Right hindlimb (tissue), 1 donor: ENCODE measurements around the gene GMDS.
A peak's percentile ranks its signal among the peaks of the same experiment; 100 is the strongest.

Experiments used
- DNase-seq: peaks from one replicate; pipeline ENCODE4 v3.0.0-alpha.2; 2018

The GMDS gene

GRCh38 chr6:2245103-2245876 is at the start of gene GMDS:
Gene GMDS, minus strand, starts transcription at chr6:2245605.
- peak; percentile 92 for DNase-seq

GRCh38 chr6:2285510-2285909 is 40.1 kb upstream of the GMDS start:
- no peak for DNase-seq

GRCh38 chr6:2275892-2276242 is 30.5 kb upstream of the GMDS start:
- no peak for DNase-seq

DNA sequence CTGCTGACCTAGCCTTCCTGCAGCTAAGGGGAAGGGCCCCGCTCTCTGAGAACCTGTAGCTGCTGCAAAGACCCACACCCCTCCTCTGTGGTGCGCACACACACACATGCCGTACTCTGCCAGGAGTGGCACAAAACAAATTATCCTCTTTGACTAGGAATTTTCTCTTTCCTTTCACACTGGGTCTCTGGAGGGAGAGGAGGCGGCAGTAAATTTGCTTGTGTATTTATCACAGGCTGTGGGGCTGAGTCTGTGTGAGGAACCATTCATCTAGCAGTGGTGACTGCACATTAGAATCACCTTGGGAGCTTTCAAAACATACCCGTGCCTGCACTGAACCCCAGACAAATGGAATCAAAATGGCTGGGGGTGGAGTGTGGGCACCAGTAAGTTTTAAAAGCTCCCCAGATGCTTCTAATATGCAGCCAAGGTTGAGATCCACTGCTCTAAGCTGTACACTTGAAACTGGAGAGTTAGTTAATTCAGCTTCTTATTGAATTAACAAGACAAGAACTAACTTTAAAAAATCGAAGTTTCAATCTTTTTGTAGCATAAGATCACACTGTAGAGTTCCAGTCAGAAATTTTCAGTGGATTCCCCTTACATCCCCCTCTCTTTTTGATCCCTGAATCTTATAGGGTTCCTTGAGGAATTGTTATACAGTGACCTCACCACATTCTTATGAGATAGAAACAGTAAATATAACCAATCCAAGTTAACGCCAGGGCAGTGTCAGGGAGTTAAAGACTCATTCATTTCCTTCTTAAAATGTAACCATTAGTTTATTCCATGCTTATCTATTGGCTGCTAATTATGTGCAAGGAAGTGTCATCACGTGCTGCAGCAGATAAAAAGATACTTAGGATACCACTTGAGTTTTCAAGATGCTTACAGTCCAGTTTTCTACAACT is 29.8 kb upstream of the GMDS start:
- peak; percentile 27 for DNase-seq

- DNase-seq = no peak
Observed at GRCh38 chr6:2272696-2273095, 27.3 kb upstream of the GMDS start.

DNA sequence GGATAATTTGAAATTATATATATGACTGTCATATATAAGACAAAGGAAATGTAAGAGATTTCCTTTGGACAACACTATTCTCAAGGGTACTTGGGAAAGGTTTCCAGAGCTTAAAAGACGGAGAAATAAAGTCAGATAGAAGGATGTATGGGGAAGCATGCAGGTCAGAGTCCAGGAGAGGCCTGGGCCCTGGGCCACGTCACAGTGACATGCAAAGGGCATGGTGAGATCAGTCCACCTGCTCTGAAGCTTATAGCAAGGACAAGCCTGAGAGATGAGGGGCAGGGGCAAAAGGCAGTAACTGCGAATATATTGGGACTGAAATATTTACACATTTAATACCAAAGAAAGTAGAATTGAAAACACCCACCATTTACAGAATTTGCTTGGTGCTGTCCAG is 24.6 kb upstream of the GMDS start:
- DNase-seq = no peak

- DNase-seq = no peak
Observed at GRCh38 chr6:2266841-2267240, 21.4 kb upstream of the GMDS start.

DNA sequence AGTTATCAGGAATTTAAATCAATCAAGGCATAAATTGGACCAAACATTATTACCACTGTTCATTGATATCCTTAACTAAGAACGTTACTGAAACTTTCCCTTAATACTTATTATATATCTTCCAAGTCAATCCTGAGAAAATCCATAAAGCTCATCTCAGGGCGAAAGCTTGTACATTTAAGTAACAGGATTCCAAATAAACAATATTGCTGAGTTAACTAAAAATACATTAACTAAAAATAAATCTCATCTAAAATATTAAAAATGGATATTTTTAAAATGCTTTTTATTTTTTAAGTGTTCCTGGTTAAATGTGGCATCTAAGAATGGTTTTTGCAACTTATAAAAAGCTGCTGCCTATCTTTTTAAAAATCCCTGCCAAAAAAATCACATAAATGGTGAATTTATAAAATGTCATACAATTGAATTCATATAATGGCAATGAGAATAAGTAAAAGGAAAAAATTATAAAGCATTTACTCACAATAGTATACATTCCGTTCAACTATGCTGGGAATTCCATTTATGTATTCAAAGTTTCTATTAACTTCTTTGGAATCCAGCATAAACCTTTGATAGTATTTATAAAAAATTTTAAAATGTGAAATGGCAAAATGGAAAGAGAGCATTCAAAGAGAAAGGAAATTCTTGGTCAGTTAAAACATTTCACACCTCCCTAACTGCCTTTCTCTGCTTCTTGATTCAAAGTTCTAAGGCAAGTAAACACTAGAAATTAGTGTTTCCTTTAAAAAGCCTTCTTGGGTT is 20.8 kb upstream of the GMDS start:
- no peak for DNase-seq

GRCh38 chr6:2264932-2265331 is 19.5 kb upstream of the GMDS start:
- no peak for DNase-seq

GRCh38 chr6:2263896-2264295 is 18.5 kb upstream of the GMDS start:
- DNase-seq = no peak

GRCh38 chr6:2259574-2259973 is 14.2 kb upstream of the GMDS start:
- no peak for DNase-seq

- no peak for DNase-seq
Observed at GRCh38 chr6:2259002-2259494, 13.6 kb upstream of the GMDS start.

- no peak for DNase-seq
Observed at GRCh38 chr6:2258112-2258511, 12.7 kb upstream of the GMDS start.

DNA sequence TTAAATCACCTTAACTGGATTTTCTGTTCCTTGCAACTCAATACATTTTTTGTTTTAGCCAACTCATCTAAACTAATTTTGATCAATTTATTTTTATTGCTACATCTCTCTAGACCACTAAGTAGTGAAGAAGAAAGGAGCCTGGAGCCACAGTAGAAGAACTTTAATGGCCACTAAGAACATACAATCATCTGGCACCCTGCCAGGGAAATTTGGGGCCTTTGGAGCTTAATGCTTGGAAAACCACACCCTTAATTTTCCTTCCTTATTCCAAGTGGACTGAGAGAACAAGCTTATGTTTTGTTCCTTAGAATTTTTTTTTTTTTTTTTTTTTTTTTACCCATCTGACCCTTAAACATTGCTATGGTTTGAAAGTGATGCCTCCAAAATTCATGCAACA is 12.0 kb upstream of the GMDS start:
- peak; percentile 26 for DNase-seq

GRCh38 chr6:2254747-2255146 is 9.3 kb upstream of the GMDS start:
- no peak for DNase-seq

DNA sequence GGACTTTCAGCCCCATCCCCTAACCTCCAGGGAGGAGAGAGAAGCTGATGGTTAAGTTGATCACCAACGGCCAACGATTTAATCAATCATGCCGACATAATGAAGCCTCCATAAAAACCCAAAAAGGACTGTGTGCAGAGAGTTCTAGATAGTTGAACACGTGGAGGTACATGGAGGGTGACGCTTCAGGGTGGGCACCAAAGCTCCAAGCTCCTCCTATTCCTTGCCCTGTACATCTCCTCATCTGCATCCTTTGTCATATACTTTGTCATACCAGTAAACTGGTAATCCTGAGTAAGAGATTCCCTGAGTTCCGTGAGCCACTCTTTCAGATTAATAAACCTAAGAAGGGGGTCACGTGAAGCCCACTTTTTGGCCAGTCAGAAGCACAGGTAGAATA is 3.7 kb upstream of the GMDS start:
- DNase-seq = no peak

DNA sequence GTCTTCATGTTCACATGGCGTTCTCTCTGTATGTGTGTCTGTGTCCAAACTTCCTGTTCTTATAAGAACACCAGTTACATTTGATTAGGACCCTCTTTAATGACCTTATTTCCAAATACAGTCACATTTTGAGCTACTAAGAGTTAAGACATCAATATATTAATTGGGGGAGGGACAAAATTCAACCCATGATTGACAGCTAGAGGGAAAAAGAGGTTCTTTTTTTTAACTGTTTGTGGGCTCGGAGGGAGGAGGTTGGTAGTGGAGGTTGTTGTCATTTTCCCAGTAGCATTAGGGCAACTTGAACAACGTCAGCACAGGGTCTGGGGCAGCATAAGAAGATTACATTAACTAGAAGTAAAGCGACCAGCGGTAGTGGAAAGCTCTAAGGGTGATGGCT is 2.3 kb upstream of the GMDS start:
- DNase-seq = no peak

GRCh38 chr6:2245877-2246863 is 765 bp upstream of the GMDS start:
- DNase-seq = peak; percentile 72

DNA sequence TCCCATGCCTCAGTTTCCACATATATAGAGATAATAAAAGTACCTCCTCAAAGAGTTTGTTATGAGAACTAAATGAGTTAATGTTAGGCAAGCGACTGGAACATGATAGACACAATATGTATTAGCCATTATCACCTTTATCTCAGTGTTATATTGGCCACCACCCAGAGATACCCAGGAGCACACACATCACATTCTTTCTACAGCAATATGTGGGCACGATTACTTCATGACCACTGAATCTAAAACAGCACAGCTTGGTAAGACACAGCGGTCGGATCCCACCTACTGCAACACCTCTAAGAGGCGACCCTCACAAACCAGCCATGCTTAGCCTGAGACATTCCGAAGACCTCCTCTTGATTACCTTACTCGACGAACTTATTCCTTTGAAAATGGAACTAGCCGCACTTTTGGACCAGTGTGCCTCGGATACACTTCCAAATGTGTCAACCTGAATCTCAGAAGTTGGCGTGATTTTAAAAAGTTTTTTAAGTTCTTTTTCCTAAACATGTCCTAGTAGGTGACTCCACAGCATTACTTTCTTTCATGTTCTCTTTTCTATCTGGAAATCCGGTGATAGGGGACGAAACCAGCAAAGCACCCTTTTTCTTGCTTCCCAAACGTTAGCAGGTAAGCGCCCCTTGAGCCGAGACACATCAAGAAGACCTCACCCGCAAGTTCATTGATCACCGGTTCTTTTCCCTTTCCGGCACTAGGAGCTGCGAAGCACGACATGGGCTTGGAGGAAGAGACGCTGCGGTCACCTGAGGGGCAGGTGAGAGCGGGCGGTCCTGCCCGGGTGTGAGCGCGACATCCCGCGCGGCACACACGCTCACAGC is 923 bp downstream of the GMDS start:
- DNase-seq = no peak

DNA sequence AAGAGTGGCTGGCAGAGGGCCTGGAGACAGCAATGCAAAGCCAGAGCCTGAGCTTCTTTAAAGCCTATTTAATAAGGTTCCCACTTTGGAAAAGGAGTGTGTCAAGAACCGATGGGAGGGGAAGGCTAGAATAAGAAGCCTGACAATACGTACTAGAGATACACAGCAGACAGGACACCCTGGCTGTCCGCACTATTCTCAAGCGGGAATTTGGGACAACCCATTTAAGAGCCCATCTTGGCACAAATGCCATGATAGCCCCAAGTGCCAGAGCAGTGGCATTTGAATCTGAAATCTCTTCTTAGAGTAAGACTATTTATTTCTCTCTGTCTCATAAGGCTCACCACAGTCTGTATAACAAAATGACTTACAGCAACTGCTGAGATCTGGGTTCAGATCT is 3.1 kb downstream of the GMDS start:
- DNase-seq = no peak

GRCh38 chr6:2240961-2241360 is 4.4 kb downstream of the GMDS start:
- no peak for DNase-seq
